Stimulated activated CD8-positive, alpha-beta memory T cell treated with anti-CD3 and anti-CD28 coated beads, Interleukin-2, amount 100 ng/mL, for 1 hour (primary cell): ENCODE data around the gene WDR91.
"Not testable (repeated sequence)": the region's sequence is repeated elsewhere in the genome, so short reads cannot be mapped to it uniquely, and the experiment has no call there.

Source experiments
- DNase-seq, 2 donors: peaks; one replicate each; pipeline ENCODE4 v3.0.0-alpha.2; 2020; ENCODE audit warnings: low read depth in 2 of 2

The WDR91 gene

DNA sequence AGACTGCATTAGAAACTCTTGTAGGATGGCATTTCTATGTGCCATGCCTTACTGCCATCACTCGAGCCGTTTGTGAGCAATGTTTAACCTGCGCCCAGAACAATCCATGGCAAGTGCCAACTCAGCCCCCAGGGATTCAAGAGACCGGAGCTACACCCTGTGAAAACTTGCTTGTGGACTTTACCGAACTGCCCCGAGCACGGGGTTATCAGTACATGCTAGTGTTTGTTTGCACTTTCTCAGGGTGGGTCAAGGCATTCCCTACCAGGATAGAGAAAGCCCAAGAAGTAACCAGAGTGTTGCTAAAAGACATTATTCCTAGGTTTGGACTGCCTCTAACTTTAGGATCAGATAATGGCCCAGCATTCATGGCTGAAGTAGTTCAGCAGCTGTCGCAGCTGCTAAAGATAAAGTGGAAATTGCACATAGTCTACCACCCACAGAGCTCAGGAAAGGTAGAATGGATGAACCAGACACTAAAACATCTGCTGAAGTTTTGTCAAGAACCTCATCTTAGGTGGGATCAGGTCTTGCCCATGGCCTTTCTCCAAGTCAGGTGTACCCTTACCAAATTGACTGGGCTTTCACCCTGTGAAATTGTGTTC is 31.9 kb downstream of the WDR91 start:
- no peak for DNase-seq

DNA sequence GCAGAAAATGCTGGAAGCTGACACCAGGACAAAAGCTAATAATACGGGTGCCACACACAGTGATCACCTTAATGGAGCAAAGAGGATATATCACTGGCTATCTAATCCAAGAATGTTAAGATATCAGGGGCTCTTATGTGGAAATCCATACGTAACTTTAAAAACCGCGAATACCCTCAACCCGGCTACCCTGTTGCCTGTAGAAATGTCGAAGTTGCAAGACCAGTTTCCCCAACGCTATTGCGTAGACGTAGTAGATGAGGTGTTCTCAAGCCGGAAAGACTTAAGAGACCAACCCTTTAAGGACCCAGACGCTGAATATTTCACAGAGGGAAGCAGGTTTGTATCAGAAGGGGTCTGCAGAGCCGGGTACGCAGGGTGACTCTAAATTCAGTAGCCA is 33.0 kb downstream of the WDR91 start:
- no peak for DNase-seq

DNA sequence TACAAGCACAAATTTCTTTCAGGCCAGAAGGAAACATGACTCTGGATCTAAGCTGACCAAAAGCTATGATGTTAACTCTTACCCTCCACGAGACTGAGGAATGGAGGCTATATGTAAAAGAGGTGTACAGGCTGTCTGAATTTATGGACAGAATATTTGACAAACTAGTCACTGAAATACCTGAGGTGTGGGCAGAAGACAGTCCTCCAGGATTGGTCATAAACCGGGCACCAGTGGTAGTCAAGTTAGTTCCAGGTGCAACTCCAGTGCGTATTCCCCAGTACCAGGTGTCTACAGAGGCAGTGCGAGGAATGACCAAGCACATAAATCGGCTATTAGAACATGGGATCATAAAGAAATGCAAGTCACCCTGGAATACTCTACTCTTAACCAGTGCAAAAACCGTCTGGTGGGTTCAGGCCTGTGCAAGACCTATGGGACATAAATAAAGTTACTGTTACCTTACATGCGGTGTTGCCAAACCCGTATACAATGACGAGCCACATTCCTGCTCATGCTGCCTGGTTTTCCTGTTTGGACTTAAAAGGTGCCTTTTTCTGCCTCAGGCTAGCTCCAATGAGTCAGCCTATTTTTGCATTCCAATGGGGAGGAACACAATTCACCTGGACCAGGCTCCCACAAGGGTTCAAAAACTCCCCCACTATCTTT is 34.2 kb downstream of the WDR91 start:
- DNase-seq = no peak

DNA sequence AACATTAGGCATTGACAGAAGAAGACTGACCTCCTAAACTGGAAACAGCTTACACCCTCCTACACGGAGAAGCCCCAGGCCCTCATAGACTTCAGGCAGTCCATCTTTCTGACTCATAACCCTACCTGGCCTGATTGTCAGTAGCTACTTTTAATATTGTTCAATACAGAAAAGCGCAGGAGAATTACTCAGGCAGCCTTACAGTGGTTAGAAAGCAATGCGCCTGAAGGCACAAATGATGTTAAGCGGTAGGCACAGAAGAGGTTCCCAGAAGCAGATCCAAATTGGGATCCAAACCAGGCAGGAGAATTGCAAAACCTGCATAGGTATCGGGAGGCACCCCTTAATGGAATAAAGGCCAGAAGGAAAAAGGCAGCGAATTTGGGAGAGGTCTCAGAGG is 35.4 kb downstream of the WDR91 start:
- DNase-seq = no peak

DNA sequence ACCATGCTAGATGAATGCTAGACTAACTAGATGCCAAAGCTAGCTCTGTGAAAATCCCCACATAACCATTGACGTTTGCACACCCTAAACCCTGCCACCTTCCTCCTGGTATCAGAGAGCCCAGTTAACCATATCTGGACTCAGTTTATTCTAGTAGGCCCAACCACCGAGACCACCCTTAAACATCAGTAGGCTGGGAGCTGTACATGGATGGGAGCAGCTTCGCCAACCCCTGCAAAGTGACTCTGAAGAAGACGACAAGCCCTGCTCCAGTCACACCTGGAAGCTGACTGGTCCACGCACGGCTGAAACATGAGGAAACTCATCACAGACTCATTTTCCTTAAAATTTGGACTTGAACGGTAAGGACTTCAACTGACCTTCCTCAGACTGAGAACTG is 36.4 kb downstream of the WDR91 start:
- no peak for DNase-seq

DNA sequence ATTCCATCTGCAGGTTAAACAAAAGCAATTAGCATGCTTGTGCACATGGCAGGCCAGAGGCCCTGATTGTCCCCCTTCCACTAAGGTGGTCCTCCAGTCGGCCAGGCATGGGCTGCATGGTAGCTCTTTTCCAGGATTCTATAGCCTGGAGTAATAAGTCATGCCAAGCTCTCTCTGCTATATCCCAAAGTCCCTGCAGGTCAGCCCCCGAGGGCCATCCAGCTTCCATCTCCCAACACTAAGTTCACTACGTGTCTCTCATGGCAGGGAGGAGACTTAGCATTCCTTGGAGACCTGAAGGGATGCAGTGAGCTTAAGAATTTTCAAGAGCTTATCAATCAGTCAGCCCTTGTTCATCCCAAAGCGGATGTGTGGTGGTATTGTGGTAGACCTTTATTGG is 37.4 kb downstream of the WDR91 start:
- not testable (repeated sequence) for DNase-seq

DNA sequence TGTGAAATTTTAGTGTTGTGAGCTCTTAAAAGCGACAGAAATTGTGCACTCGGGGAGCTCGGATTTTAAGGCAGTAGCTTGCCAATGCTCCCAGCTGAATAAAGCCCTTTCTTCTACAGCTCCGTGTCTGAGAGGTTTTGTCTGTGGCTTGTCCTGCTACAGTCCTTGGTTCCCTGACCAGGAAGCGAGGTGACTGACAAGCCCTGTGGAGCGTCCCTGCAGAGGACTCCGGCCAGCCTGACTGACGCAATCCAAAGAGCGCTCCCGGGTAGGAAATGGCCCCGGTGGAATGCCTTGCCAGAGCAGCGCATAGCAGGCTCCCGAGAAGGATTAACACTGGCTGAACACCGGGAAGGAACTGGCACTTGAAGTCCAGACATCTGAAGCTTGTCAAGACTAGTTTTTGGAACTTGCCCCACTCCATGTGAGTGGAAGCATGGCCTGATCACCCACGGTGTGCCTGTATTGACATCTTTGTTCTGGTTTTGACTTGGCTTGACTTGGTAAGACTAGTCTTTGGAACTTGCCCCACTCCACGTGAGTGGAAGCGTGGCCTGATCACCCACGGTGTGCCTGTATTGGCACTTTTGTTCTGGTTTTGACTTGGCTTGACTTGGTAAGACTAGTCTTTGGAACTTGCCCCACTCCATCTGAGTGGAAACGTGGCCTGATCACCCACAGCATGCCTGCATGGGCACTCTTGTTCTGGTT is 39.6 kb downstream of the WDR91 start:
- DNase-seq = not testable (repeated sequence)

DNA sequence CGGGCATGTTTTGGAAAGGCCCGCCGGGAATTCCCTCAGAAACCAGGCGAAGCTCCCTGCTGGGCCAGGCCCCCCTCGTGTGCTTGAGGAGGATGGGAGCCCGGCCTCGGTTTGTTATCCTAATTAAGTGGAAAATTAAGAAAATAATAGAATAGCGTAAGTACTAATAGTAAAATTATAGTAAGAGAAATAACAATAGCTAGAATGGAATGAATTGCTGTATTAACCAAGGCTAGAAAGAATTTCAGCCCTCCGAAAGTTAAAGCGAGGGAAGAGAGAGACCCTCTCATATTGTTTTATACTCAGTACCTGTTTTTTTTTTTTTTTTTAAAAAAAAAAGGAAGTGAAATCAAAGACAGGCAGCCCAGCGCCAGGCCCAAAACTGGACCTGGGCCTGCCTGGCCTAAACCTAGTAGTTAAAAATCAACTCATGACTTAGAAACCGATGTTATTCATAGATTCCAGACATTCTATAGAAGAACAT is 40.3 kb downstream of the WDR91 start:
- DNase-seq = not testable (repeated sequence)

DNA sequence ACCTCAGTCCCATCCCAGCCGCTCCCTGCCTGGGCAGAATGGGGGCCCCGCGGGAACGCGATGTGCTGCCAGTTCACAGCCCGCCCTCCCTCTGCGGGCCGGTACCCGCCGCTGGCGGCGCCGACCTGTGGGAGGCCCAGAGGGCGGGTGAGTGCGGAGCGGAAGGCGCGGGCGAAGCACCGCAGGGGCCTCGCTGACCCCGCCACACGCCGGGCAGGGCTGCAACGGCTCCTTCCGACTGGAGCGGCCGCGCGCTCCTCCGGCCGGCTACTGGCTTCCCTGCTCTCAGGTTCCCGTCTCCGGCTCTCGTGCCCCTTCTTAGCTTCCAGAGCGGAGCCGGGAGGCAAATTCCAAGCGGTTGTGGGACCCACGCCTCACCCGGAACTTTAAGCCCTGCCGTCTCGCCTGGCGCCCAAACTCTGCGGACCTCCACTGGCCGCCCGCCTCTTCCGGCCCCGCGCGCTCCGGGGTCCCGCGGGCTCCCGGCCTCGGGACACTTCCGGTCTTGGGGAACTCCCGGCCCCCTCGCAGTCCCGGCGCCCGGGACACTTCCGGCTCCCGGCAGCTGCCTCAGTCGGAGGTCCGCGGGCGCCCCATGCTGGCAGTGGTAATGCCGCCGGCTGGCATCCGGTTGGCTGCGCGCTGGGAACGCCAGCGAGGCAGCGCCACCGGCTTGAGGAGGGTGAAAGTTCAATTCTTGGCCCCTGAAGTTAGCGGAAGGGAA is 40.9 kb downstream of the WDR91 start, which contains the start of gene CYREN:
CYREN (minus strand) TSS at position 434 of the 724 bp plus-strand sequence. CDS start 1,785 bp downstream, outside the sequence.
- DNase-seq = peak; percentile 80 to 83

DNA sequence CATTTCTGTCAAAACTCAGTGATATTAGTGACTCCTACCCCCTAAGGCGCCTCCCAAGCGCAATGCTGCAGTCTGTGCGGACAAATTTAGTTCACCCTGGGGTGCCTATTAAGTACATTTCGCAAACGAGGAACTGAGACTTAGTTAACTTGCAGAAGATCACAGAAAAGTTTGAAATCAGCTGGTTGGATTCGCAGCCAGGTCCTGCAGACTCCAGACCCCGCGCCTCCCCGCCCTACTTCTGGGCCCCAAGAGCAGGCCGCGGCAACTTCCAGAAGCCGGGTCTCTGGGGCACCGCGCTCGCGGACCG is 41.4 kb downstream of the WDR91 start:
- no peak for DNase-seq

DNA sequence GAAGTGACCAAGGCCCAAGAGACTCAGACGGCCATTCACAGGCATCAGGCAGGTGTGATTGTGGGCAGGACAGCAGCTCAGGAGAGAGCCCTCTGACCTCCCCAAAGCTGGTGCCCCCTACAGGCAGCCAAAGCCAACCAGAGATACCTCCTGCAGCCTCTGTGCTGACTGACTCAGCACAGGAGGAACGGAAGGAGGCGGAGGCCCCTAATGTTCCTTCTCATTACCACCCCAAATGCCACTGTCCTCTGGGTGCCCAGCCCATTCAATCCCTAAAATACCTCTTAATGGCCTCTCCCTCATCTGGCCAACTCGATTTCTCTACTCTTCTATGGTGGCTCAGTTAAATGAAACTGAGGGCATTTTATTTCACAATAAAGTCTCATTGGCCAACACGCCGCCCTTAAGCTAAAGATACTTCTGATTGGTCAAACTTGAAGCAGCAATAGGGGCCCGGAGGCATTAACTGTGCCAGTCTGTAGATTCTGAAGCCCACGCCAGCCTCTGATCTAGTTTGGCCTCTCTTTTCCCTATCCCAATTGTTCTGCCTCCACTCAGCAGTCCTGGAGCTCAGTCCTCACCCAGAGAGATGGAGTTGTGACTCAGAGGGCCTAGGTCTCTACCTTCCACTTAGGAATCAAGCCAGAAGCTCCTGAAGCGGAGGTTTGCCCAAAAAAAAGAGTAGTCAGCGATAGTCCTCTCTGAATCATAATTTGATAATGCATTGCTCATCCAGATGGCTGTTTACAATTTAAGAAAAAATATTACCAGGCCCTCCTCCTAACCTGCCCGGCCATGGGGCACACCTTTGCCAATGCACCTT is 42.0 kb downstream of the WDR91 start:
- peak in 1 of 2 donors; percentile 36 for DNase-seq

DNA sequence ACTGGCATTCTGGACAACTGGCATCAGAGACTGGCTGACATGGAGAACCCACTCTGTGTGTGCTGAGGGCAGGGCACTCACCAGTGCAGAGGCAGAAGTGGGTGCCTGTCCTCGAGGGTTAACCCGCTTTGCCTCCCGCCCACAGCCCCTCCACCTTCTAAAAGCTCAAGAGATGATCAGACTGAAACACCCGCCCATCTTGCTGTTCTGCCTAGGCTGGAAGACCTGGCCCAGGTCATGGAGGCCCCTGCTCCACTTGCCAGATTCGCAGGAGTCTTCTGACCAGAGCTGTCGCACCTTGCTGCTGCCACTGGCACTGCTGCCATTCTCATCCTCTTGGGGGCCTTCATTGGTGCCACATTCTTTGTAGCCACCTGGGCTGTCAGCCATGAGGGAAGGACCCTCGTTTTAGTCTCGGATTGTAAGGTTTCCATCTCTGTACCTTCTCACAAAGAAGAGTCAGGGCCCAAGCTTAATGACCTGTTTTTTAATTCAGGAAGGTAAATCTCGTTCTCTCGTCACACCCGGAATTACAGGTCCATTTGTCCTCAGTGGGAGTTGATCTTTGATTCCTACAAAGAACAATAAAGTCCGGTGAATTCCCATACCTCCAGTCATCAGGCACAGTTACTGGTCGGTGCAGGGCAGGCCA is 42.7 kb downstream of the WDR91 start:
- DNase-seq = no peak

DNA sequence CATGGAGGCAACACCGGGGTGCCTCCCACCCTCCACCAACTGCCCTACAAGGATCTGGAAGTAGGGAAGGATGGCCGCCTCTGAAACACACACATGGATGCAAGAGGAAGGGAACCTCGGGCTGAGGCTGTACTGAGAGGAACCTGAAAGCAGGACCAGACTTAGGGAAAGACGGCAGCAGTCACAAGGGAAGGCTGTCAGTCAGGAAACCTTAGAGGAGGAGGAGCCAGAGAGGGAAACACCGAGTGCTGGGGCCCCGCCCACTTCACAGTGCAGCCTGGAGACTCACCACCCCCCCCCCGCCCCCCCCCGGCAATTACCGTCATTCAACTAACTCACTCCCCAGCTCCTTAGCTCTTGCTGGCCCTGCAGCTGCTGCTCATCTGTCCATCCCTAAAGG is 43.3 kb downstream of the WDR91 start:
- no peak for DNase-seq

DNA sequence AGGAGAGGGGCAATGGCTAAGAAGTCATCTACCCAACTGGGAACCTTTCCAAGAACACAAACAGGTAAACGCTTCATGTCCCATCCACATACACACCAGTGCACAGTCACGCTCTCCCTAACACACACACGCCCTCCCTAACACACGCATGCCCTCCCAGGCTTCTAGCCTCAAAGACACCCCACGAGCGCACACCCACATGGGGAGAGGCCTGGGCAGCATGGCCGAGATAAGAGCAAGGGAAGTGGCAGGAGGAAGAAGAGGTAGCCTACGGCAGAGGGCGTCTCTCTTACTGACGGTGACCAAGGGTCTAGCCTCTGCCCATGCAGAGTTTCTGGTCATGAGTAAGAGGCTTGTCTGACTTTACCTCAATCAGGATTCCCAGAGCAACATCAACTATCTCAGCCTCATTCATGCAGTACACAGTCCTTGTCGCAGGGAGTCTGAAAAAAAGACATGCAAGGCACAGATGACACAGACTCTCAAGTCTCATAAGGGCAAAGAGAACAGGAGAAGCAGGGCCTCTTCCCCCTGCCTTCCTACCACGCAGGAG is 43.9 kb downstream of the WDR91 start:
- no peak for DNase-seq

DNA sequence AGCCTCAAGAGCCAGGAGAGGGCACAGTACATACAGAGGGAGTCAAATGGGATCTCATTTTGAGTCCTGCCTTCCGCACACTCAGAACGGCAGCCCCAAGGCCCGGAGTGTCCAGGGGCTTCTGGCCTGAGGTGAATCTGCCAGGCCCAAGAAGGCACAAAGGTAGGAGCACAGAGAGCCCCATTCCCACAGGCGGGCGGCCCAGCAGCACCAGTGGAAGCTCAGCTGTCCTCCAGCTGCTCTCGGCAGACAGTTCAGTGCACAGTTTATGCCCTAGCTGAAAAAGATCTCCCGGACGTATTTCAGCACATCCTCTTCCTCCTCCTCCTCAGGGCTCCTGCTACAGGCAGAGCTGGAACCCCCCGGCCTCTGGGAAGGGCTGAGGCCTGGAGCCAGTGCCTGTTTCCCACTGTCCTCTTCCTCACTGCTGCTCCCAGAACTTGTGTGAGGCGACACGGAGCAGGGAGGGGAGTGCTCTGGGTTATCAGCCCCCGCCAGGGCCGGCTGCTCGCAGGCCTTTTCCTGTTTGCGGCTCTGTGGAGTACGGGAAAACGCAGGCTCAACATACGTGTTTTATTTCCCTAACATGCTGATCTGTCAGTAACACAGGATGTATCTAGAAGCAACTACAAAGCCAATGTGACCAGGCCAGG is 44.9 kb downstream of the WDR91 start:
- DNase-seq = no peak

DNA sequence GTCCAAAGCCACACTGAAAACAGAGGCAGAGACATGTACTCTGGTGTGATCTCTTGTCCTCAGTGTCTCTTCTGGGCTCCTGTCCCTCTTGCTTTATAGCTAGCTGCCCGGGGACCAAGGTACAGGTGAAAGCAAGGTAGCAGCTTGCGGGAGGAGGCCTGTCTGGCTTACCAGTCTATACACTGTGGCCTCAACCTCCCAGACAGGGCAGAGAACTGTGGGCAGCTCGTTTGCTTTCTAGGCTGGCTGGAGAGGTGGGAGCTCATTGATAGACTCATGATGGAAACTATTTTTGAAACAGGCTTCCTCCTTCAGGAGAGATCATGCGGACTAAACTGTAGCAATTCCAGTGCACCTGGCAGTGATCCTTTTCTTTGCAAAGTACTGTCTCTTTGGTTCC is 45.5 kb downstream of the WDR91 start:
- no peak for DNase-seq

DNA sequence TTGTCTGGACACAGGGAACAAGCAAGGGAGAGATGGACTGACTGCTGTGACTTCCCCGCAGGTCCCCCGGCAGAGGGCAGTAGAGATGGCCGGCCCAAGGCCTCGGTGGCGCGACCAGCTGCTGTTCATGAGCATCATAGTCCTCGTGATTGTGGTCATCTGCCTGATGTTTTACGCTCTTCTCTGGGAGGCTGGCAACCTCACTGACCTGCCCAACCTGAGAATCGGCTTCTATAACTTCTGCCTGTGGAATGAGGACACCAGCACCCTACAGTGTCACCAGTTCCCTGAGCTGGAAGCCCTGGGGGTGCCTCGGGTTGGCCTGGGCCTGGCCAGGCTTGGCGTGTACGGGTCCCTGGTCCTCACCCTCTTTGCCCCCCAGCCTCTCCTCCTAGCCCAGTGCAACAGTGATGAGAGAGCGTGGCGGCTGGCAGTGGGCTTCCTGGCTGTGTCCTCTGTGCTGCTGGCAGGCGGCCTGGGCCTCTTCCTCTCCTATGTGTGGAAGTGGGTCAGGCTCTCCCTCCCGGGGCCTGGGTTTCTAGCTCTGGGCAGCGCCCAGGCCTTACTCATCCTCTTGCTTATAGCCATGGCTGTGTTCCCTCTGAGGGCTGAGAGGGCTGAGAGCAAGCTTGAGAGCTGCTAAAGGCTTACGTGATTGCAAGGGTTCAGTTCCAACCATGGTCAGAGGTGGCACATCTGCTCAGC is 46.8 kb downstream of the WDR91 start:
- DNase-seq = no peak

DNA sequence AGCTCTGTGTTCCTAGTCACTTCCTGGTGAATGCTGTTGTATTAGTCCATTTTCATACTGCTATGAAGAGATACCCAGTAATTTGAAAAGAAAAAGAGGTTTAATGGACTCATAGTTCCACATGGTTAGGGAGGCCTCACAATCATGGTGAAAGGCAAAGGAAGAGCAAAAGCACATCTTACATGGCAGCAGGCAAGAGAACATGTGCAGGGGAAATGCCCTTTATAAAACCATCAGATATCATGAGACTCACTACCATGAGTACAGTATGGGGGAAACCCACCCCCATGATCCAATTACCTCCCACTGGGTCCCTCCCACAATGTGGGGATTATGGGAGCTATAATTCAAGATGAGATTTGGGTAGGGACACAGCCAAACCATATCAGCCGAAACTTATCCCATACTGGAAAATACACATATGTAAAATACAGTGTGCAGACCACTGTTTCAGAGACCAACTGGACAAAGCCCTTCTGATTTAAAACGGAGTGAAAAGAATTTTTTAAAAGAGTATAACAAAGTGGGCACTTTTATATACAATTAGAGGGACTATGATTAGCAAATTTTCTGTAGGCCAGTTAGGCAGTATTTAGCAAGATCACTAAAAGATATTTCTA is 48.8 kb downstream of the WDR91 start:
- no peak for DNase-seq

DNA sequence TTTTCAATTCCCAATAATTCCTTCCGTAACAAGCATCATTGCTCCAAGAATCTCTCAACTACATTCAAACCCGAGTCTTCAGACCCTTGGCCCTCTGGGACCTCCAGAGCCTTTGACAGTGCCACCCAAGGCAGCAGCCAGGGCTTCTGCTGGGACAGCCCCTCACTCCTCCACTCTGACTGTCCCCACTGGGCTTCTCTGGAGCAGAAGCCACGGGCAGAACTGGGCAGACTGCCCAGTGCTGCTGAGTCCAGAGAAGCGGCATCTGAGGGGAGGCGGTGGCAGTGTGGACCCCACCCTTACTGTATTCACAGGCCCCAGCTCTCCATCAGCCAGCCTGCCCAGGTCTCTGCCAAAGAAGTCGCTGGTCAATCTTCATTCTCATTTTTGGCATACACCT is 49.7 kb downstream of the WDR91 start:
- no peak for DNase-seq
